ENCODE data around the gene PCYT2.

Gene PCYT2

GRCh38 chr17:81942167-81942553 is 31.0 kb upstream of the PCYT2 start:
- no peak for DNase-seq

GRCh38 chr17:81941484-81942166 is 30.4 kb upstream of the PCYT2 start:
- no peak for DNase-seq

- no peak for DNase-seq
Observed at GRCh38 chr17:81940538-81941483, 29.6 kb upstream of the PCYT2 start.

GRCh38 chr17:81939881-81940385 is 28.7 kb upstream of the PCYT2 start:
- no peak for DNase-seq

- DNase-seq, result no peak
Observed at GRCh38 chr17:81939218-81939617, 28.0 kb upstream of the PCYT2 start.

- DNase-seq, result no peak
Observed at GRCh38 chr17:81935709-81936084, 24.5 kb upstream of the PCYT2 start.

GRCh38 chr17:81934850-81935708 is 23.9 kb upstream of the PCYT2 start:
- no peak for DNase-seq

- DNase-seq, result no peak
Observed at GRCh38 chr17:81934098-81934757, 23.0 kb upstream of the PCYT2 start.

GRCh38 chr17:81933178-81933699 is 22.0 kb upstream of the PCYT2 start:
- DNase-seq, result no peak

- DNase-seq, result no peak
Observed at GRCh38 chr17:81932333-81932983, 21.3 kb upstream of the PCYT2 start.

GRCh38 chr17:81931557-81932332 is 20.5 kb upstream of the PCYT2 start:
- no peak for DNase-seq

GRCh38 chr17:81931189-81931556 is 20.0 kb upstream of the PCYT2 start:
- no peak for DNase-seq

GRCh38 chr17:81930142-81931125 is 19.2 kb upstream of the PCYT2 start:
- no peak for DNase-seq

GRCh38 chr17:81929253-81930141 is 18.3 kb upstream of the PCYT2 start:
- no peak for DNase-seq

GRCh38 chr17:81928544-81929252 is 17.5 kb upstream of the PCYT2 start:
- DNase-seq, result no peak

- peak; percentile 94 for DNase-seq
Observed at GRCh38 chr17:81927653-81928543, 16.7 kb upstream of the PCYT2 start, which contains the start of gene MAFG. MAFG (minus strand) TSS chr17:81927735; CDS start chr17:81923185, 4,550 bp downstream.
